ENCODE data around the gene SMTNL2.
"Not testable (repeated sequence)": the region's sequence is repeated elsewhere in the genome, so short reads cannot be mapped to it uniquely, and the experiment has no call there.

Gene SMTNL2

GRCh38 chr17:4655933-4656332 lies 71.6 kb downstream of the SMTNL2 start:
- not testable (repeated sequence) for H3K79me2 ChIP-seq (ENCODE audit: control insufficient read depth, insufficient read depth, low read length, unreplicated experiment); H3K36me3 ChIP-seq (ENCODE audit: insufficient read depth, low read length); H3K4me3 ChIP-seq (ENCODE audit: low read depth, low read length); H3K27me3 ChIP-seq (ENCODE audit: insufficient read depth, low read length); H3K27ac ChIP-seq (ENCODE audit: low read depth, low read length); H3K4me1 ChIP-seq (ENCODE audit: control insufficient read depth, insufficient read depth, low read length, unreplicated experiment); H2AFZ ChIP-seq (ENCODE audit: low read length, unreplicated experiment)

DNA sequence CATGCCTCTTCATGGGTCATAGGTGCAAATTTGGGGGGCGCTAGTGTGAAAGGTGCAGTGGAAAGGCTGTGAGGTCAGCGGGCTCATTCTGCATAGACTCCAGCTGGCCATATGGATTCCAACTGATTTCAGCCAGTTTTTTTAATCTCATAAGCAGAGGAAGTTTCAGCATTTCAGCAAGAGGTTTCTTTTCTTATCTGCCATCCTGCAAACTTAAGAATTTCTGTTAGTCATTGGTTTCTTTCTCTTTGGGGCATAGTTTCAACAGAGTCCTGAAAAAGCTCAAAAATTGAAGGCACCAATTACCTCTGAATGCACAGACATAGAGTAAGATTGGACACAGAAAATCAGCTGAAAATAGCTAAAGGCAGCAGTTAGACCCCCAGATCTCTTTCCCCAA lies 73.3 kb downstream of the SMTNL2 start:
- H3K4me1 ChIP-seq (ENCODE audit: control insufficient read depth, insufficient read depth, low read length, unreplicated experiment), result no peaks in the 10 kb centered on the region
- H3K27ac ChIP-seq (ENCODE audit: low read depth, low read length), result no peak overlapping the region
- H3K4me3 ChIP-seq (ENCODE audit: low read depth, low read length), result no peak overlapping the region
- no peaks in the 10 kb centered on the region for H3K36me3 ChIP-seq (ENCODE audit: insufficient read depth, low read length)
- no peak overlapping the region for H2AFZ ChIP-seq (ENCODE audit: low read length, unreplicated experiment)
- H3K27me3 ChIP-seq (ENCODE audit: insufficient read depth, low read length), result peaks cover 5% of the 10 kb centered on the region; the same call in 1 of the 2 replicates
- H3K79me2 ChIP-seq (ENCODE audit: control insufficient read depth, insufficient read depth, low read length, unreplicated experiment), result no peaks in the 10 kb centered on the region
